A673 (cell line): ENCODE measurements around the gene ARMH1.

Experiments
- CTCF ChIP-seq: fragments of 300-800, 200-600 bp; sonication (generic); conservative IDR thresholded peaks from 2 replicates; pipeline ENCODE4 v1.5.1; 2017; ENCODE audit warnings: low read depth, mild to moderate bottlenecking, antibody characterized with exemption, low read length, moderate library complexity, mixed read lengths
- EZH2 ChIP-seq: fragments of 200-600 bp; sonication (generic); IDR thresholded peaks from 2 replicates; pipeline ENCODE4 v1.6.1; 2017; ENCODE audit warnings: borderline replicate concordance, low read depth, mild to moderate bottlenecking, mixed read lengths, antibody characterized with exemption, low read length; ENCODE audit not compliant: poor library complexity, severe bottlenecking

DNA sequence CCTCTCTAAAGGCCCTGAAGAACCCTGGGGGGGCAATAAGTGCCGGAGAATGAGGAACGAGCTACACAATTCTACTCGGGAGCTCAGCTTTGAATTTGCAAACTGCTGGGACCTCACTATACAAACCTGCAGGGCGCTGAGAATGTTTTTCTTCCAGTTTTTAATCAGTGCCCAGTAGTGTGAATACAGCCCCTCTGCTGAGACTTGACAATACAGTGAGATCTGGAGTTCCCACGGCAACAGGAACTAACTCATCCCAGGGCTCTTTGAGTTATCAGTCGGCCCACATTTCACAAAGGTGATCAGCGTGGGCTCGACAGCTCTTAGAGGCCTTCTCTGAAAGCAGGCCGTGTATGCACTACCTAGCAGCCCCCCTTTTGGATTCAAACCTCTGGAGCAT lies 41.9 kb upstream of the ARMH1 start:
- no peak for TF ChIP-seq CTCF
- TF ChIP-seq EZH2, result no peak
